ENCODE results near the gene C2orf49.

C2orf49 gene

GRCh38 chr2:105385731-105386540 lies 48.6 kb downstream of the C2orf49 start:
- no peak for DNase-seq

GRCh38 chr2:105387225-105387624 lies 49.9 kb downstream of the C2orf49 start:
- DNase-seq: no peak

GRCh38 chr2:105388971-105389381 lies 51.6 kb downstream of the C2orf49 start:
- DNase-seq: no peak

GRCh38 chr2:105390454-105390853 lies 53.1 kb downstream of the C2orf49 start:
- DNase-seq: no peak

- no peak for DNase-seq
Measured at GRCh38 chr2:105391058-105391627, 53.8 kb downstream of the C2orf49 start.

- no peak for DNase-seq
Measured at GRCh38 chr2:105391763-105392662, 54.7 kb downstream of the C2orf49 start.

- DNase-seq: no peak
Measured at GRCh38 chr2:105393373-105394055, 56.2 kb downstream of the C2orf49 start.

GRCh38 chr2:105394951-105395611 lies 57.7 kb downstream of the C2orf49 start:
- DNase-seq: no peak

- no peak for DNase-seq
Measured at GRCh38 chr2:105395691-105396090, 58.4 kb downstream of the C2orf49 start.

- no peak for DNase-seq
Measured at GRCh38 chr2:105396254-105397024, 59.1 kb downstream of the C2orf49 start.

- no peak for DNase-seq
Measured at GRCh38 chr2:105397025-105397722, 59.8 kb downstream of the C2orf49 start.

- DNase-seq: no peak
Measured at GRCh38 chr2:105397953-105398335, 60.6 kb downstream of the C2orf49 start.

GRCh38 chr2:105398336-105399206 lies 61.2 kb downstream of the C2orf49 start, which contains the start of gene FHL2:
TSS of gene FHL2 (minus strand) at chr2:105399051. CDS start at chr2:105386516, 12,535 bp downstream.
- DNase-seq: peak; percentile 23
